Measurements from ENCODE around the gene GAS6.
A peak's percentile ranks its signal among the peaks of the same experiment; 100 is the strongest.
"Not testable (repeated sequence)": the region's sequence is repeated elsewhere in the genome, so short reads cannot be mapped to it uniquely, and the experiment has no call there.

Gene GAS6

DNA sequence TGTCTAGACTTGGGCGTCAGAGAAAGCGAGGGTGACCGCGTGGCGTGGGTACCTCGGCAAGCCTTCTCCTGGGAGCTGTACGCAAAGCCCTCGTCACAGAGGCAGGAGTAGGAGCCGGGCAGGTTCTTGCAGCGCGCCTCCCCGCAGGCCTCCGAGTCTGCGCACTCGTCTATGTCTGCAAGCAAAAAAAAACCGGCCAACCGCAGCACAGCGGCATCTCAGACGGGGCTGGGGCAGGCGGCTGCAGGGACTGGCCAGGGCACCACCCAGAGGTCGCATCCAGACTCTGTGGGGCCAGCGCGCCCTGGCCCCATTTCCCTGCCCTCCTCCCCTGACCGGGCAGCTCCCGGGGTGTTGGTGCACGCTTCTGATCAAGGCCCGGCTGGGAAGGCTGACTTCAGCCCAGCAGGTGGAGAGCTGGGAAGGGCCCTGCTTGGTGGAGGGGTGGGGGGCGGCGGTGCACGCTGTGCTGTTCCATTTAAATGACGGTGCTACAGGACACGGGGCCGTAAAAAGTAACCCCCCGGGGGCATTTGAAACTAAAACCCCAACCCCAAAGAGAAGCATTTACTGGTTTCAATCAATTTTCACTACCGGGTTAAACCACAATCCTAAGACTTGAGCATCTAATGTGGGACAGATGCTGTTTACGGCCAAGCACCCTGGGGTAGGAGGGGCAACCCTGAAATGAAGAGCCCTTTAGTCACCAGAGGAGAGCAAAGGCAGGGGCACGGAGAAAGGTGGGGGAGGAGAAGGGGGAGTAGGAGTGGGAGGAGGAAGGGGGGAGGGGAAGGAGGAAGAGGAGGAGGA, 28.2 kb downstream of the GAS6 start:
- DNase-seq = peak; percentile 79

DNA sequence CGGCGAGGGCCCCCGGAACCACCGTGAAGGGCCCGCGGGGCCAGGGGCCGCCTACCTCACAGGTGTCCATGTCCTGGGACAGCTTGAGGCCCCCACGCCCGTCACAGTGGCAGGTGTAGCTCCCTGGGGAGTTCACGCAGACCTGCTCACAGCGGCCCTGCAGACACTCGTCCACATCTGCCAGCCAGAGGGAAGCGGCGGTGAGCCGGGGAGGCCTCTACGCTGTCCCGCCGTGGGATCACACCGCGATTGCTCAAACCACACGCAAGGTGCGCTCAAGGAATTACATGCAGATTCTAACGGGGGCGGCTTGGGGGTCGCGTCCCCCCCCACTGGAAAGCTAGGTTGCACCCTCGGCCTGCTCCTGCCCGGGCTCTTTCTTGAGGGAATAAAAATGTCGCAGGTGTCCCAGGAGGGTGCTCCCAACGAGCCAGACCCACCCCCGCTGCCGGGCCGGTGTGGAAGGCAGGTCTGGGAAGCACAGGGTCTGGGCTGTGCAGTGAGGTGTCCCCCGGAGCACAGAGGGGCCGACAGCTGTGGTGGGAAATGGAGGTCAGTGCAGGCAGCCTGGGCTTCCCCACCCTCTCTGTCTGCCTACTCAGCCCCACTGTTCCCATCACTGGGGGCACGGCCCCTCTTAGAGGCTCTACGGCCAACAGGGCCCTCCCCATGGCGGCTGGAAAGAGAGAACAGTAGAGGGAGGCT, 29.2 kb downstream of the GAS6 start:
- no peak for DNase-seq

DNA sequence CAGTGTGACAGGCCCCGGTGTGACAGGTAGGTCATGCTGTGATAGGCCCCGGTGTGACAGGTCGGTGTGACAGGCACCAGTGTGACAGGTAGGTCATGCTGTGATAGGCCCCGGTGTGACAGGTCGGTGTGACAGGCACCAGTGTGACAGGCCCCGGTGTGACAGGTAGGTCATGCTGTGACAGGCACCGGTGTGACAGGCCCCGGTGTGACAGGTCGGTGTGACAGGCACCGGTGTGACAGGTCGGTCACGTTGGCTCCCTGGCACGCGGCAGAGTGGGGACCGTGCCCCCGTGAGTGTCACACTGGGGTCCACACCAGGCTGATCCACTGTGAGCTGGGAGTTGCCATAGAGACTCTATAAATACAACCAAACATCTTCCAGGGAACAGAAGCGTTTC, 29.9 kb downstream of the GAS6 start:
- not testable (repeated sequence) for DNase-seq

DNA sequence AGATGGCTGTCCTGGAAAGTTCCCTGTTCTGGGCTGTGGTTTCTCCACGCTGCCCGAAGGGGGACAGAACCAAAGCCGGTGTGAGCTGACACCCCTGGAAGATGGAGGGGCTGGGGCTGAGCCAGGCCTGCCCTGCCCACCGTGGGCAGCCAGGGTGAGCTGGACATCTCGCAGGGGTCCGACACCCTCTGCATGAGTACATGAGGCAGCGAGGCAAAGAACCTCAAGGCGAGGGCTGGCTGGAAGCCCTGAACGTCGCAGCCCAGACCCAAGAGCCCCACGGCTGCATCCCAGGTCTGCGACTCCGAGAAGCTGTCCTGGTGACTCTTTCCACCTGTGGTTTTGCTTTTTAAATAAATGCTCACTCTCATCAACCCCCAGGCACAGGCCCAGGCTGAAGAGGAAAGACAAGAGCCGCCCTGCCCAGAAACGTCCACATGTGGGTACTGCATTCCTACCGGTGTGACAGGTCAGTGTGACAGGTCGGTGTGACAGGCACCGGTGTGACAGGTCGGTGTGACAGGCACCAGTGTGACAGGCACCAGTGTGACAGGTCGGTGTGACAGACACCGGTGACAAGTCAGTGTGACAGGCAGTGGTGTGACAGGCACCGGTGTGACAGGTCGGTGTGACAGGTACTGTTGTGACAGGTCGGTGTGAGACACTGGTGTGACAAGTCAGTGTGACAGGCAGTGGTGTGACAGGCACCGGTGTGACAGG, 30.6 kb downstream of the GAS6 start:
- DNase-seq = no peak

DNA sequence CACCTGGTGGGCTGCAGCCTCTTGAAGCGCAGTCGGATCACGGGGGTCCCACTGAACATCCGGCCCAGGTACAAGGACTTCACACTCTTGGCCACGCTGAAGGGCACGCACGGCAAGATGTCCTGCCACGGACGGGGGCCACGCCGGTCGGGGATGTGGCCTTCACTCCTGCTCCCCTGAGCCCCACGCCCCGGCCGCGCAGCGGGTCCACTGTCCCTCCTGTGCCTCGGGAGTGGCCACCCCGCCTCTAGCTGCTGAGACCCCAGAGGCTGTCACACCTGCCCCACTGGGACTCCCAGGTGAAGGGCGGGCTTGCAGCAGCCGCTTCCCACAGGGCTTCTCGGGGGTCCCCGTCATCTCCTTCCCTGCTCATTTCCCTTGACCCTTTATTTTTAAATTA, 31.2 kb downstream of the GAS6 start:
- no peak for DNase-seq

DNA sequence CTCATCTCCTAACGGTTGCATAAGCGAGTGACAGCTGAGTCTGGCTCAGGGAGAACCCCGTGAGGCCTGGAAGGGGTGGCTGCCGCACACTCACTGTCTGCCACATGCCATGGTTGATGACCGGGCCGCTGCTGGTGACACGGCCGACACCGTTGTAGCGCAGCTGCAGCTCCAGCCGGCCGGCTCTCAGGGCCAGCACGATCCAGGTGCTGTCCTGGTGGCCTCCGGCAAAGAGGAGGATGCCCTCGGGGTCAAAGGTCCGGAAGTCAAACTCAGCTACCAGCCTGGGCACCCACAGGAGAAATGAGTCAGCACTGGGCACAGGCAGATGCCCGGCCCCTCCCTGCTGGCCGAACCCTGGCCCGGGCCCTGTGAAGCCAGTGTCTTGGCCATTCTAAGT, 31.7 kb downstream of the GAS6 start:
- DNase-seq = no peak

DNA sequence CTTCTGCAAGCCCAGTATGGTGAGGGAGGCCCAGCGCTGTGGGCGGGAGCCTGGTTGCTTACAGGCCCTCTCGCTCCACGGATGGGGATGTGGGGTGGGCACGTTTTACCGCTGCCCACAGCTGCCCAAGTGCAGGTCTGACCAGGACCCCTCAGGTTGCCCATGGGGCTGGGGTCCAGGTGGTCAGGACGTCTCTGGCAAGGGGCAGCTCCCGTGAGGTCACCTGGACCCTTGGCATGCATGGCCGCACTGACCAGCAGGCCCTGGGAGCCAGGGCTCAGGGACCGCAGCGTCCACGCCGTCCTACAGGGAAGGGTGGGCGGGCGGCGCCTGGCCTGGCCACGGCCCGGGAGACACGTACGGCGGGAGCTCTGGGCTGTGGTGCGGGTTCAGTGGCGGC, 32.8 kb downstream of the GAS6 start:
- DNase-seq = no peak

DNA sequence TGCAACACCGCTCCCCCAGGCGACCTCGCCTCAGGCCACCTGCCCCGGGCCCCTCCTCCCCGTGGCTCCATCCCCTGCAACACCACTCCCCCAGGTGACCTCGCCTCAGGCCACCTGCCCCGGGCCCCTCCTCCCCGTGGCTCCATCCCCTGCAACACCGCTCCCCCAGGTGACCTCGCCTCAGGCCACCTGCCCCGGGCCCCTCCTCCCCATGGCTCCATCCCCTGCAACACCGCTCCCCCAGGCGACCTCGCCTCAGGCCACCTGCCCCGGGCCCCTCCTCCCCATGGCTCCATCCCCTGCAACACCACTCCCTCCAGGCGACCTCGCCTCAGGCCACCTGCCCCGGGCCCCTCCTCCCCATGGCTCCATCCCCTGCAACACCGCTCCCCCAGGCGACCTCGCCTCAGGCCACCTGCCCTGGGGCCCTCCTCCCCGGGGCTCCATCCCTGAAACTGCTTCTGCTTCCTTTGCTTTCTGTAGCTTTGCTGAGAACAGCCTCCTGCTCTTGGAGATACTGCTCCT, 33.4 kb downstream of the GAS6 start:
- DNase-seq = not testable (repeated sequence)

DNA sequence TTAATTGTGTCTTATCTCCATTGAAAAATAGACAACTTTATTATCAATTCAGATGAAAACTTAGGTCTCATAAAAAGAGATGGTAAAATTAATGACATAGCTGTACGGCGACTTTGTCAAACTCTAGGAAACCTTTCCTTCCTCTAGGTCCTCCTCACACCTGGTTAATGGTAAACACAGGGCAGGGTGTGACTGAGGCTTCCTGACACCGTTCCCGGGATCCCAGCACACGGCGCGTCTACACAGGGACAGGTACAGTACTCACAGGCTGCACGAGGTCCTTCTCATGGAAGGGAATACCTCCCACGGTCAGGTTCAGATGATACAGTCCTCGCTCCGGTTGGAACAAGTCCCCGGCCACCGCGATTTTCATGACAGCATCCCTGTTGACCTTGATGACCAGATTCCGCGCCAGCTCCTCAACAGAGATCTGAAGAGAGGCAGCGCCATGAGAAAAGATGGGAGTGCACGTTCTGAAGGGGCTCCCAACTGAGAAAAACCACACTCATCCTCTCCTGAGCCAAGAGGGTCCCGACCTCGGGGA, 35.5 kb downstream of the GAS6 start:
- no peak for DNase-seq

DNA sequence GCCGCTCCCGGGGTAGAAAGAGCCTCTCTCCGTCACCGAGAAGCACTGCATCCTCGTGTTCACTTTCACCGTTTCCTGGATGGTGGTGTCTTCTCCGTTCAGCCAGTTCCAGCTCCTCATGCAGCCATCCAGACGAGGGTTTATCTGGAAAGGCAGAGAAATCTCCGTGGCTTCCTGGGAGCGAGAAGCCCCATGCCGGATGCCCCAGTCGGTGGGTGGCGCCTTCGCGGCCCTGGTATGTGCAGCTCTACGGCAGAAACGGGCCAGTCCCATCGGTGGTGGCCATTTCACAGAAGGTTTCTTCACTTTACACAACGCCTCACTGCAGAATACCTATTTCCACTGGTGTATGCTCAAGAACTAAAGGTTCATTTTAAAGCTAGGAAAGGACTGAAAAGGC, 36.9 kb downstream of the GAS6 start:
- DNase-seq = no peak

DNA sequence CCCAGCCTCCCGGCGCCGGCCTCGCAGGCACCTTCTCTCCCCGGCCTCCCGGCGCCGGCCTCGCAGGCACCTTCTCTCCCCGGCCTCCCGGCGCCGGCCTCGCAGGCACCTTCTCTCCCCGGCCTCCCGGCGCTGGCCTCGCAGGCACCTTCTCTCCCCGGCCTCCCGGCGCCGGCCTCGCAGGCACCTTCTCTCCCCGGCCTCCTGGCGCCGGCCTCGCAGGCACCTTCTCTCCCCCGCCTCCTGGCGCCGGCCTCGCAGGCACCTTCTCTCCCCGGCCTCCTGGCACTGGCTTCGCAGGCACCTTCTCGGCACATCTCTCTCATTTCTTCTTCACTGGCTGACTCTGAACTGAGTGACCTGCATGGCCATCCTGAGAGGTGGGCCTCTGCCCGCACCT, 37.4 kb downstream of the GAS6 start:
- DNase-seq = not testable (repeated sequence)

DNA sequence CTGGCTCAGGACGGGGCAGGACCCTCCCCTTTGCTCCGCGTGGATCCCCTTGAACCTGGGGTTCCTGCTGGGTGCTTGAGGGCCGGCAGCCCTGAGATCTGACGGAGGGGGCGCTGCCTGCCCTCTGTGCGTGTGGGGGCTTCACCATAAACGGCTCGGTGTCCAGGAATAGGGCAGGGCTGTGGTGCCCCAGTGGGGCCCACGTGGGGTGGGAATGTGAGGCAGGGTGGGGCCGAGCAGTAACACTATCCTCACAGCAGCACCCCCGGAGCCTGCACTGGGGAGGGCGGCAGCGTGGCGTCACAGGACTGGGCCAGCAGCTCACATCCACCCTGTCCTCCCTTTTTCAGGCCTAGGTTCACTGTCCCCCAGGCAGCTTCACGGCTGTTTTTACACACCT, 38.0 kb downstream of the GAS6 start:
- DNase-seq = no peak

DNA sequence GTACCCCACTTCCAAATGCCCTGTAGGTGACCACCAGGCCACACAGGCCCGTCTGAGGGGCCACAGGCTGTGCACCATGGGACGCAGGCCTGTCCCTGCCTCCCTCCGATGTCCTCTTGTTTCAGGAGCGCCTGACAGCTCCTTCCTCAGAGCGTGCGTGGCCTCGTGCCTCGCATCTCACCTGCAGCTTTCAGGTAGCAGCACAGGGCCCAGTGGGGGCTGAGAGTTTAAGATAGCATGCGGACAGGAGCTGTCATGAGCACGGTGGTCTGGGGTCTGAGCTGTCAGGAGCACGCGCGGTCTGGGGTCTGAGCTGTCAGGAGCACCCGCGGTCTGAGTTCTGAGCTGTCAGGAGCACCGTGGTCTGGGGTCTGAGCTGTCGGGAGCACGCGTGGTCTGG, 40.1 kb downstream of the GAS6 start:
- DNase-seq = no peak

DNA sequence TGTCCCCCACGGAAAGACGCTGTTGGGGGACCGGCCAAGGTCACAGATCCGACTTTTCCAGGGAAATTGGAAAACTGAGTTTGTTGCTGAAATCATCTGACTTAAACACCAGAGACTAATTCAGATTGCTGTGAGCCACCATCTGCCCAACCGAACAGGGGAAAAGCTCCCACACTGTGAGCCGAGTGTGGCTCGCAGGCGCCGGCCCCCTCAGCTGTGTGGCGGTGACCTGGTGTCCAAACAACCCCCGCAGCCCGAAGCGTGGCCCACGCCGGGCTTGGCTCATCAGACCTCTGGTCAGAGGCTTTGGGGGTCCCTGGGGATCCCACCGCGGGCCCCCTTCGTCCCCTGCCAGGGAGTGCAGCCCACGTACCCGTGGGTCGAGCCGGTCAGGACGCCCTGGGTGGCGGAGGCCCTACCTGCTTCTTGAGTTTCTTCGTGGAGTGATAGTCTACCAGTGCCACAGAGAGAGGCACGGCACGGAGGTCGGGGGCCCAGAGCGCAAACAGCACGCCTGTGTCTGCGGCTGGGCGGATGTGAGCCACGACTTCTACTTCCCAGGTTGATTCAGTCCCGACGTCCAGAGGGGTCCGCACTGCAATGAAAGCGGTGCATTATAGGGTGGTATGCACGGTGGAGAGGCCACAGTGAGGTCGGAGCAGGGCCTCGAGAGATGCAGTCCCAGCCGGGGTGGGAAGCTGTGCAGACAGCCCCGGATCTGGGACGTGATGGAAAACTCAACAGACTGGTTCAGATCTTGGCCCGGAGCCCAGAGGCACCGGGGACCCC, 40.7 kb downstream of the GAS6 start:
- no peak for DNase-seq

DNA sequence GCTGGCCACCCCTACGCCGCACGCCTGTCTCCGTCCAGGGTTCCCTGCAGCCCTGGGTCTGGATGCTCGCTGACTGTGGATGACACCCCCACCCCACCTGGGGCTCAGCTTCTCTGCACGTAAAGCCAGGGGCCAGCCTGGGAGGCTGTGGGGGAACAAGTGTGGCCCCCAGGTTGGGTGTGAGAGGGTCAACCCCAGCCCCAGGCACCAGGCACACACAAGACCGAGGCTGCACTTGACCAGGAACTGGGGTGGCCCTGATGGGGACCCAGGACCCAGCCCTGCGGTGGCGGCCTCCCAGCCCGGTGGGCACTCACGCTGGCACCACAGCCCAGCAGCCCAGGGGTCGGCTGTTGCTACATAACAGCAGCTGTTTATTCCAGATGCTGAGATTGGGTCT, 41.6 kb downstream of the GAS6 start:
- no peak for DNase-seq

DNA sequence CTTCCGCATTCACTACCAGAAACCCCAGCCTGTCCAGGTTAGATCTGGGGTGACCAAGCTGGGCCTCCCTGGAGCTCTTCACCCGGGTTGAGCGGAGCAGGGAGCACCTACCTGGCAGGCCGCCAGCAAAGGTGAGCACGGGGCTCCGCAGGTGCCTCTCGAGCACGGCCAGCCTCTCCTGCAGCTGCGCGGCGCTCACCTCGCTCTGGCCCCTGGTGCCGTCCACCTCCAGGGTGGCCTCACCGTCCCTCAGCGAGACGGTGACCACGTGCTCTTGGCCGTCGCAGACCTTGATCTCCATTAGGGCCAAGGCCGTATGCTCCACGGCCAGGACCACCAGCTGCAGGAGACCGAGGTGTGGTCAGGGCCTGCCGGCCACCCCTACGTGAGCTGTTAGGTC, 42.0 kb downstream of the GAS6 start:
- no peak for DNase-seq

DNA sequence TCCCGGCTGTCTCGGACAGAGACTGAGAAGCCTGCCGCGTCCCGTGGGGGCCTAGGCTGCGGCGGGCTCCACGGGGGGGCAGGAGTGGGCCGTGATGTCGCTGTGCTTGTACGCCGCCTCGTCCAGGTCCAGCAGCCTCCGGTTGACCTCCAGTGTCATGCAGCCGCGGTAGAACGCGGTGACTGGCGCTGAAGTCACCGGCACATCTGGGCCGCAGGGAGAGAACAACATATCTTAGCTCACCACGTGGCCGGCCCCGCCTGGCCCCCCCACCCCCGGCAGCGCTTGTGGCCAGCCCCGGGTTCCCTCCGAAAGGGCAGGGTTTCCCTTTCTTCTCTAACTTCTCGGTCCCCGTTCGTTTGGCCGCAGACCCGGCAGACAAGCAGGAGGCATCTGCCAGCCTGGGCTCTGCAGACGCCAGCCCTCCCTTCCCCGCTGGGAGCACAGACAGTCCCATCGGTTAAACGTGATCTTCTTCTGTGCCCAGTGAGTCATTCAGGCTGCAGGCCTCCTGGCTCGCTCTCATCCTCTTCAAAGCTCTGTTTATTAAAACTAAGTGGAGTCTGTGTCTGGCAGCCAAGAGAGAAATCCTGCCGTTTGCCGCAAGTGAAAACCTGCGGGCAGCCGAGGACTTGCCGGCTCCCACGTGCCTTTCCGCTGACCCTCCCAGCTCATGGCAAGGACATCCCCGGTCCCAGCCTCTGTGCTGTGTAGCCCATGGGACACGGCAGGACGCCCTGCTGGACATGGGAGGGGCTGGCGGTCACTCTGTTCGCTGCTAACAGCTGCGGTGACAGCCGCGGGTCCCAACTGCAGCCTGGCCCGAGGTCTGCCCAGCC, 42.8 kb downstream of the GAS6 start:
- peak; percentile 98 for DNase-seq

DNA sequence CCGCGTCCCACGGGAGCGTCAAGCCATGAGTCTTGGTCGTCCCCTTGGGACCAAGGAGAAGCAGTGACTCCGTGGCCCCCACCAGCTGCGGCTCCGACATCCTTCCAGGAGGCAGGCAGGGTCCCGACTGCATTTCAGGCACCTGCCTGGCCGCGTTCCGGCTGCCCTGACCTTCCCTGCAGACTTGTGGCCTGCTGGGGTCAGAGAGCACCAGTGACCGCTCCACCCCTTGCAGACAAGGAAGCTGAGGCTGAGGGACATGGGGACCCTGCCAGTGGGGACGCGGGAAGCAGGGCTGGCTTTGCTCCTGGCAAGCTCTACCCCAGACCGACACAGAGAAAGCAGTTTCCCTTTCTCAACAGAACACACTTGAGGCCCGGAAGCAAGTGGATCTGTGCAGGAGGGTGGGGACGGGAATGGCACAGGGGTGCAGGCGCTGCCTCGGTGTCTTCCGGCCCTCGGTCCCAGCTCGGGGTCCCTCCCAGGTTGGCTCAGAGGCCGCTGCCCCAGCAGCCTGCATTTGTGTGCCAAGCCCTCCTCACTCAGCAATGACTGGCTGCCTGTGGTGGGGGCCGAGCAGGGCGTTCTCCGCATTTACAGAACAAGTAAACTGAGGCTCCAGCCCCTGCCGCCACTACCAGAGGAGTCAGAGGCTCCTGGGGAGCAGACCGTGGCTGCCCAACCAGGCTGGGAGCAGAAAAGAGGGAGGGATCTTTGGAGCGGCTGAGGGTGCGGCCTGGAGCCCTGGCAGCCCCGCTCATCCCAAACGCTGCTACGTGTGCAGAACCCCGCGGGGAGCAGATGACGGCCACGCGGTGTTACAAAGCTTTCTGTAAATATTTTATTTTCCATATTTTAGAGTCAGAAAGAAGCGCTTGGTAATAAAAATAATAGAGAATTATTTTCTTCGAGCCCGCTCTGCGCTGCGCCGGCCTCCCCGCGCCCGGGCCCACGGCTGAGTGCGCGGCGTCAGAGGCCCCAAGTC, 43.9 kb downstream of the GAS6 start:
- no peak for DNase-seq

DNA sequence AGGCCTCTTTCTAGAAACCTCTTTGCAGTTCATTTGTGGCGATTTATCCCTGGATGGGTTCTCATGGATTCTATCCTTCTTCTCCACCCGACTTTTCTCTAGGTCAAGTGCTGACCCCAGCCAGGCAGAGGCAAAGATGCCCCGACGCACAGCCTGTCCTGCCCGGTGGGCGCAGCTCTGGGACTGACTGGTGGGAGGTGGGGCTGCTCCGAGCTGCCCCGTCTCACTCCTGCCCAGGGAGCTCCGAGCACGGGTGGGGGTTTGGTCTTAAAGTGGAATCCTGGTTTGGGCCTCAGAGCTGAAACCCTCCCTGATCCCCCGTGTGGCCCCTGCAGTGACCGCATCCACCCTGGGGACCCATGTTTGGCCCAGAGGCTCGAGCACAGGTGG, 44.5 kb downstream of the GAS6 start:
- no peak for DNase-seq

DNA sequence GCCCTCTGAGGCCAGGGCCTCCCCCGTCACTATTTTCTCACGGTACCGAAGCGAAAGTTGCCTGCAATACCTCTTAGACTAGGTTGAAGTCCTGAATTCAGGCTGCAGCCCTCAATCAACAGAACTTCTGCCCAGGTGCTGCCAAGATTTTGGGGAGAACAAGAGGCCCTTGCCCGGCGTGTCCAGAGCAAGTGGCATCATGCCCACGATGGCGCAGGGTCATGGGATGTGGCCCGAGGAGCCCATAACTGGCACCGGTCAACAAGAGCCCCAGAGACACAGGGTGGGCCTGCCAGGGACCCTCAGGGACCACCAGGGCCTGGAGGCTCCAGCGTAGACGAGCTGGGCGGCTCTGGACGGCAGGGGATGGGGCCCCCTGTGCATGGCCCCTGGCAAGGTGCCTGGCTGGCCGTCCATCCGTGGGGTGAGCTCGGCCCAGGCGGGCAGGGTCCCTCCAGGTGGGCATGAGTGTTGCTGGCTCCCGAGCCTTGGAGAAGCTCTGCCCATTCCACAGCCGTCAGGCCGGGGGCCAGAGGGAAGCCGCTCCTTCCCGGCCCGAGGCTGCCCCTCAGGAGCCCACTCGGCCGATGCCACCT, 45.1 kb downstream of the GAS6 start:
- DNase-seq = no peak

All from EL (cell line).